GM21528 (cell line): ENCODE measurements around the gene TMCC1.
A peak's percentile ranks its signal among the peaks of the same experiment; 100 is the strongest.
"Not testable (repeated sequence)": the region's sequence is repeated elsewhere in the genome, so short reads cannot be mapped to it uniquely, and the experiment has no call there.

Experiments used
- ATAC-seq: cut with Tn5 transposase; IDR thresholded peaks from one replicate; pipeline ENCODE4 v1.9.1; 2021; ENCODE audit warnings: mild to moderate bottlenecking, moderate library complexity; ENCODE audit not compliant: unreplicated experiment, low FRiP score

Gene TMCC1

DNA sequence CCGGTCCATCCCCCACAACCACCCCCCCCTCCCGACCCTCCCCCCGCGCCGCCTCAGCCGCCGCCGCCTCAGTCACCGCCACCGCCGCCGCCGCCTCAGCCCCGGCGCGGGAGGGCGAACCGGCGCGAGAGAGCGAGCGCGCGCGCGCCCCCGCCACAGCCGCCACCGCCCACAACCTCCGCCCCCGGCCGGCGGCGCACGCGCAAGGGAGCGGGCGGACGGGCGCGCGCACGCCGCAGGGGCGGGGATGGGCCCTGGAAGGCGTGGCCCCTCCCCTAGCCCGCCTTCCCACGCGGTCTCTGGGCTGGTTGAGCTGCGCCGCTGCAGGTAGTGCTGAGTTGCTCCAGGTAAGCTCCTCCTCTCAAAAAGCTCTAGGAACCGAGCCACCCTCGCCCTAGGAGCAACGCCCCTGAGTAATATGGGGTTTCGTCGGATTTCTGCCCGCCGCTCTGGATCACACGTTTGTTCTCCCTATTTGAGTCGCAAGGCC is at the start of gene TMCC1:
TMCC1 (minus strand) TSS at position 131 of the 490 bp plus-strand sequence.
- ATAC-seq, result peak; percentile 83

GRCh38 chr3:129943020-129943419 is 49.5 kb upstream of the TMCC1 start:
- no peak for ATAC-seq

DNA sequence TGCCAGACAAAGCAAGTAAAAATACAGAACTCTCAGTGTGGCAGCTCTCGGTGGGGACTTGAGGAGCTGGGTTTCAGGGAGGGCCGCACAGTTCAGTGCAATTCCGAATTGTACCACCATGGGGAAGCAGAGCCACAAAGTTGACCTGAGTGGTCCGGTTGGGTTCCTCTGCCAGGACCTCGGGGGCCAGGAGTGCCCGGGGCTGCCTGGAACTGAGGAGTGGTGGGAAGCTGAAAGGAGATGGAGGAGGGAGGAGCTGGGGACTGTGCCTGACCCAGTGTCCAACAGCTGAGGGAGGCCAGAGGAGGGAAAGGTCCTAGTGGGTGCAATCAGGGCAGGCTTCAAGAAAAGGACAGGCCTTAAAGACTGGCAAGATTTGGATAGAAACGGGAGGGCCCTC is 48.8 kb upstream of the TMCC1 start:
- no peak for ATAC-seq

- no peak for ATAC-seq
These were observed 46.6 kb upstream of the TMCC1 start for GRCh38 chr3:129940086-129940485.

DNA sequence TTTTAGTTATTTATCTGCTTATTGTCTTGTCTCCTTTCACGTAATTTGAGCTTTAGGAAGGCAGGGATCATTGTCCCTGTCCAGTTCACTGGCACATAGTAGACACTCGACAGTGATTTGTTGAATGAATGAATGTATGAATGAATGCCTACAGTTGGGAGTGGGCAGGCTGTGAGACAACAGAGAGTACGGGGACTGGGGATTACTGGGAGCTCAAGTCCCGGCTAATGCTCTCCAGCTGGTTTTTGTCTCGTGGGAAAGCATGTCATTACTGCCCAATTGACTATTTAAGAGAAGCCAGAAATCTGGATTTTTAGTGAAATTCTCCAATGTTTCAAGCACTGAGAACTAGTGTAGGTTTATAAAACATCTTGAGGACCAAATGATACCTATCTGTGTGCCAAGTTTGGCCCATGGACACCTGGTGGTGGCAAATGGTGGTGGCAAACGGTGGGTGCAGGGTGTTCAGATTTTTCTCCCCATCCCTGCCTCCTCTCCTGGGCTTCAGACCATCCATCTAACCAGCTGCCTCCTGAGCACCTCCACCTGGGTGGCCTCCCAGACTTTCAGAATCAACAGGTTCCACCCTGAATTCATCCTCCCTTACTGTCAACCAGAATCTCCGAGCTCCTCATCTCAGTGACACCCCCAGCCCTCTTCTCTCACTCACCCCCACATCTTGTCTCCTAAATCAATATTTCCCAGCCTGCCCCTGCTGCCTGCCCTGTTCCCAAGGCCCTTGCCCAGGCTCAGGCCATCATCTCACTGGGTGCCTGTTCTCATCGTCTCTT is 44.8 kb upstream of the TMCC1 start:
- ATAC-seq, result no peak

- no peak for ATAC-seq
These were observed 44.2 kb upstream of the TMCC1 start for GRCh38 chr3:129937717-129938116.

GRCh38 chr3:129936757-129937156 is 43.2 kb upstream of the TMCC1 start:
- ATAC-seq, result no peak

DNA sequence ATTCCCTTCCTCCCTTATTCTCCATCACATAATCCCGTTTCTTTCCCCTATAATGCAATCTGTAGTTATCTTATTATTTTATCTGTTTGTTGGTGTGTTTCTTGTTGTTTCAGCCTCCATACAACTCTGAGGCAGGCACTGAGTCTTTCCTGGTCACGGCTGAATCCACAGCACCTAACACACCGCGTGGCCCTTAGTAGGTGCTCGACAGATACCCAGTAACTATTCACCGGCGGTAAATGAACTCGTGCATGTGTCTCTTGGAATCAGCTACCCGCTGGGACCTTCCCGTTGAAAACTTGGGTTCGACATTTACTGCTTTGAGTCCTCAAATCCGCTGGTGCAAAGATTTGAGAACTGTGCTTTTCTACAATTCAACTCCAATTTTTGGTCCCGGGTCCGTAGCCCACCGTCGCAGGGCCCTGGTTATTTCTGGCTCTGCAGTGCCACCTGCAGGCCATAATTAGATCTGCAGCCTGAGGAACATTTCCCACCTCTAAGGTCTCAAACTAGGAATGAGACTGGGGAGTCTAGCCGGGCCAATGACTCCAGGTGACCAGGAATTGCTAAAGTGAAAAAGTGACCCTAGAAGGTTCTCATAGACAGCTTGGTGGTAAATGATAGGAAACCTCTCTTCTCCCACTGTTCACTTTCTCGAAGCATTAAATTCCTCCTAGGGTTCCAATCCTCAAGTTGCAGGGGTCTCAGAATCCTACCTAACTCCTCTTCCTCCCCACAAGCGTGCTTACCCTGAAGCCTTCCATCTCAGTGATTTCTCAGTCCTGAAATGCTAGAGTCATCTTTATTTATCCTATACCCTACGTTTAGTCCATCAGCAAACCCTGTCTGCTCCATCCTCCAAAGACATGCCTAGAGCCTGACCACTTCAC is 41.0 kb upstream of the TMCC1 start:
- no peak for ATAC-seq

DNA sequence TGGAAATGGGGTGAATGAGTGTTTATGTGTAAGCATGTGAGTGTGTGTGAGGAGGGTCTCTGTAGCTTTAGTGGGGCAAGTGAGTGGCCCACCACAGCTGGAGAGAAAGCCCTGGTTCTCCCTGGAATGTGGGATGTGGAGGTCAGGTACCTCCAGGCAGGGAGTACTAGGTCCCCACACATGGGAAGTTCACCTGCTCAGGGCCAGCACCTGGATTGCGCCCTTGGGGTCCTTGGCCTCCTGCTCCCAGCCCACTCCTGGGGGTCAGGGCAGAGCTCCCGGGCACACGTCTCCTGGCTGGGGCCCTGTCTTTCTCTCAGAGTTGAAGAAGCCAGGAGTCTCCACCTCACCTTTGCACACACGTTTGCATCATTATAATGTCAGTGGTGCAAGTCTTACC is 40.0 kb upstream of the TMCC1 start:
- ATAC-seq, result no peak

DNA sequence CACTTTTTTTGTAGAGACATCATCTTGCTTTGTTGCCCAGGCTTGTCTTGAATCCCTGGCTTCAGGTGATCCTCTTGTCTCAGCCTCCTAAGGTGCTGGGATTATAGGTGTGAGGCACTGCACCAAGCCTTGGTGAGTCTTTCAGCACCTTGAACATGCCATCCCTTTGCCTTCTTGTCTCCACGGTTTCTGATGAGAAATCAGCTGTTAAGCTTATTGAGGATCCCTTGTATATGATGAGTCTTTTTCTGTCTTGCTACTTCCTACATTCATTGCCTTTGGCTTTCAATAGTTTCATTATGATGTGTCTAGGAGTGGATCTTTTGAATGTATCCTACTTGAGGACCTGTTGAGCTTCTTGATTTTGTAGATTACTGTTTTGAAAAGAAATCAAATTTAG is 35.9 kb upstream of the TMCC1 start:
- ATAC-seq, result no peak

GRCh38 chr3:129927072-129927471 is 33.6 kb upstream of the TMCC1 start:
- ATAC-seq, result no peak

DNA sequence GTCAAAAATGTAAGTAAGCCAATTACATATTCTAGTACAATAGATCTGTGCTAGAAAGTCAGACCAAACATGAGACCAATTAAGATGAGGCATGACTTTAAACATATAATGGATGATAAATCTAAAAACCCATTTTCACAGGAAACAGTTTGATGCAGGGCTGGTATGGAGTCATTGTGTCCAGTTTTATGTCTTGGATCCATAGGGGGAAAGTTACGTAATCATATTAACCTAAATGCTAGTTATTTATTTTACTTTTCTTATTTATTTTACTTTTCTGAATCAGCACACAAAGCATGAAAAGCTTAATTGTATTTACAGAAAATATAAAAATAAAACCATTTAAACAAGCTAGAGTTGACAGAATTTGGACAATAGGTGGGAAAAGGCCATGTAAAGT is 26.3 kb upstream of the TMCC1 start:
- ATAC-seq, result no peak

DNA sequence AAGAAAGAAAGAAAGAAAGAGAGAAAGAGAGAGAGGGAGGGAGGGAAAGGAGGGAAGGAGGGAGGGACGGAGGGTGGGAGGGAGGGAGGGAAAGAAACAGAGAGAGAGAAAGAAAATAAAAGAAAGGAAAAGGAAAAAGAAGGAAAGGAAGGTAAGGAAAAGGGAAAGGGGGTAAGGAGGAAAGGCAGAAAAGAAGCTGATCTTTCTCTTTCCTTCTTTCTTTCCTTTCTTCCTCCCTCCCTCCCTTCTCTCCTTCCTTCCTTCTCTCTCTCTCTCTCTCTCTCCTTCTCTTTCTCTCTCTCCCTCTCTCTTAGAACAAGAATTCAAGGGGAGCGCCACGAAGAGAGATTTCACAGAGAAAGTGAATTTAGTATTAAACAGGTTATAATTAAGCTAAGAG is 25.8 kb upstream of the TMCC1 start:
- ATAC-seq, result no peak

DNA sequence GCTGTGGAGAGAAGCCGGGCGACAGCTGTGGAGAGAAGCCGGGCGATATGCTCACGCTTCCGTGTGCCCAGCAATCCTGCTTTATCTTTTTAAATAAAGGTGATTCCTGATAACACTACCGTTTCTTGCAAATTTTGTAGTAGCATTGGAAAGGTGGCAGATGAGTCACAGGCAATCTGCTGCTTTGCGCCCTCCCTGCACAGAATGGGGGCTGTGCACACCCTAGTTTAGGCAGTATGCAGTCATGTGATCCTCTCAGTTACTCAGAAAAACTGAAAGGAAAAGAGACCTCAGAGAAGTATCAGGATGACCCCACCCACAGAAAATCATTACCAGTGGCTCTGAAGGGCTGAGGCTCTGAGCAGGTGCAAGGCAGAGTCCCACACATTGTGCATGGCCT is 24.9 kb upstream of the TMCC1 start:
- no peak for ATAC-seq

DNA sequence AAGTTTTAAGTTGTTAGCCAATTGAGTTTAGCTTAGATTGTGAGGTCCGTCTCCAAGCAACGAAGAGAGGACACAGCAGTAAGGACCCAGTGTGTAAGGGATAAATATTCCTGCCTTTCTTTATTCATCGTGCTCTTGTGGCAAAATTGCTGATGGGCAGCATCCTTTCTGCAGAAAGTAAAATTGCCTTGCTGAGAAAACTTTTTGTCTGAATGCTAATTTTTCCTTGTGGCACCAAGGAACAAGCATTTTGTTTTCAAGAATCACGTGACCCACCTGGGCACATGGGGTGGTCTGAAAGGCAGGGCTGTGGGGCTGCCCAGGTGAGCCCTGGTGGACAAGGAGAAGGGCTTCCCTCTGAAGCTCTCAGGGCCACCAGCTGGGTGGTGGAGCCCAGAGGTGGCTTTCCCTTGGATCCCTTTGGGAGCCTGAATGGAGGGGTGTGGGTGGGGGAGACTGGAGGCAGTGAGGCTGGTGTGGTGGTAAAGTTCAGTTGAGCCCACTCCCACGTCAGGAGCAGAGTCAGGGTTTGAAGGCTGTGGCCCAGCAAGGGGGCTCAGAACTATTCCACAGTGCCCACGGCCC is 24.0 kb upstream of the TMCC1 start:
- no peak for ATAC-seq

GRCh38 chr3:129913618-129914017 is 20.1 kb upstream of the TMCC1 start:
- ATAC-seq, result no peak

GRCh38 chr3:129911261-129911861 is 17.9 kb upstream of the TMCC1 start:
- ATAC-seq, result no peak

GRCh38 chr3:129909235-129909634 is 15.7 kb upstream of the TMCC1 start:
- not testable (repeated sequence) for ATAC-seq

- ATAC-seq, result no peak
These were observed 14.9 kb upstream of the TMCC1 start for GRCh38 chr3:129908417-129908816.

- not testable (repeated sequence) for ATAC-seq
These were observed 7.8 kb upstream of the TMCC1 start for GRCh38 chr3:129901272-129901671.

- ATAC-seq, result no peak
These were observed 3.5 kb upstream of the TMCC1 start for GRCh38 chr3:129897026-129897425.
